ENCODE measurements around the gene AUNIP. TPM values are rescaled to one million over a fixed set of nuclear protein-coding genes. Genes with fewer than 3 reads are reported as not detected.

The AUNIP gene
- total RNA-seq, 1 experiment from 2014 or later, result 16.1 TPM

GRCh38 chr1:25871086-25871703 lies 11.9 kb upstream of the AUNIP start:
- Mint-ChIP-seq H3K9me3 (no peaks in the 10 kb centered on the region), H3K27me3 (ENCODE audit: low read depth) (peaks cover under 1% of the 10 kb centered on the region; the same call in 1 of the 2 replicates), H3K36me3 (no peaks in the 10 kb centered on the region), H3K4me3 (no peak overlapping the region), H3K27ac (no peak overlapping the region), H3K4me1 (peaks cover 29% of the 10 kb centered on the region)
- DNase-seq (ENCODE audit: low spot score), result peak; percentile 4
- ChIA-PET POLR2A (no interaction called here), CTCF (no interaction called here)
- ATAC-seq, result no peak
- TF ChIP-seq ZBTB43 (CRISPR knock-in tag; IDR thresholded peaks at IDR 0.05), result no peak
- TF ChIP-seq IRF2 (CRISPR knock-in tag; IDR thresholded peaks at IDR 0.05; ENCODE audit: borderline replicate concordance, low read depth), result no peak
- TF ChIP-seq CREB1 (CRISPR knock-in tag; IDR thresholded peaks at IDR 0.05), result no peak
- TF ChIP-seq MAX (CRISPR knock-in tag; IDR thresholded peaks at IDR 0.05), result no peak
- TF ChIP-seq ZNF138 (CRISPR knock-in tag; conservative IDR thresholded peaks at IDR 0.05), result no peak
- no peak for TF ChIP-seq RORB (CRISPR knock-in tag; IDR thresholded peaks at IDR 0.05)
- no peak for TF ChIP-seq FOXP1 (CRISPR knock-in tag; IDR thresholded peaks at IDR 0.05; ENCODE audit: borderline replicate concordance)
- no peak for TF ChIP-seq ZBTB21 (CRISPR knock-in tag; IDR thresholded peaks at IDR 0.05; ENCODE audit: borderline replicate concordance)
- no peak for TF ChIP-seq GRHL2 (CRISPR knock-in tag; IDR thresholded peaks at IDR 0.05; ENCODE audit: insufficient replicate concordance, severe bottlenecking)
- TF ChIP-seq ZNF425 (CRISPR knock-in tag; conservative IDR thresholded peaks at IDR 0.05), result no peak
- no peak for TF ChIP-seq NFATC4 (CRISPR knock-in tag; IDR thresholded peaks at IDR 0.05)
- no peak for TF ChIP-seq JAZF1 (CRISPR knock-in tag; IDR thresholded peaks at IDR 0.05)
- no peak for TF ChIP-seq PREB (CRISPR knock-in tag; IDR thresholded peaks at IDR 0.05; ENCODE audit: borderline replicate concordance)
- no peak for TF ChIP-seq USF2 (CRISPR knock-in tag; IDR thresholded peaks at IDR 0.05)
- TF ChIP-seq E2F4 (CRISPR knock-in tag; IDR thresholded peaks at IDR 0.05; ENCODE audit: borderline replicate concordance, low read depth), result no peak
- TF ChIP-seq ATF1 (CRISPR knock-in tag; IDR thresholded peaks at IDR 0.05), result no peak
- TF ChIP-seq EMX1 (CRISPR knock-in tag; IDR thresholded peaks at IDR 0.05), result no peak
- no peak for TF ChIP-seq ZSCAN18 (CRISPR knock-in tag; IDR thresholded peaks at IDR 0.05)
- no peak for TF ChIP-seq ZNF532 (CRISPR knock-in tag; IDR thresholded peaks at IDR 0.05; ENCODE audit: borderline replicate concordance)
- TF ChIP-seq ERG (CRISPR knock-in tag; IDR thresholded peaks at IDR 0.05), result no peak

Data from WTC11 (cell line).